ENCODE measurements around the gene HEG1.

DNA sequence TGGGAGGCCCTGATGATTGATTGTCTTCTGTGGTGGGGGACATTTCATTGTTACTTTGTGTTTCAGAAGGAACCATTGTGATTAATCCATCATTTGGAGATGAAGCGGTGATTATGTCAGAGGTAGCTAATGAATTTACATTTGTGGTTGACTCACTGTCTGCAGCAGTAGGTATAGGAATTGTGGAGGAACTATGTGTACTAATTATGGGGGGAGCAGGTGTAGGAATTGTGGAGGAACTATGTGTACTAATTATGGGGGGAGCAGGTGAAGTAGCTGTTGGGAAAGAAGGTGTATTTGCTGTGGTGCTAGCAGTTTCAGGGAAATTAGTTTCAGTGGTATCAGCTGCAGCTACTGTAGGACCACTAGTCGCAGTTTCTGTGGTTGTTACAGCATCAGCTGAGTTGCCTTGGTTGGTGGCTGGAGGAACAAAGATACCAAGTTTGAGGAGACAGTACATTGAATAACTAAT, 128.2 kb downstream of the HEG1 start:
- no peak for TF ChIP-seq POLR2A (IDR thresholded peaks at IDR 0.05; ENCODE audit: low read depth, low read length)
- TF ChIP-seq CHD1 (IDR thresholded peaks at IDR 0.05; ENCODE audit: low read depth, low read length), result no peak
- TF ChIP-seq, protein P1, sequence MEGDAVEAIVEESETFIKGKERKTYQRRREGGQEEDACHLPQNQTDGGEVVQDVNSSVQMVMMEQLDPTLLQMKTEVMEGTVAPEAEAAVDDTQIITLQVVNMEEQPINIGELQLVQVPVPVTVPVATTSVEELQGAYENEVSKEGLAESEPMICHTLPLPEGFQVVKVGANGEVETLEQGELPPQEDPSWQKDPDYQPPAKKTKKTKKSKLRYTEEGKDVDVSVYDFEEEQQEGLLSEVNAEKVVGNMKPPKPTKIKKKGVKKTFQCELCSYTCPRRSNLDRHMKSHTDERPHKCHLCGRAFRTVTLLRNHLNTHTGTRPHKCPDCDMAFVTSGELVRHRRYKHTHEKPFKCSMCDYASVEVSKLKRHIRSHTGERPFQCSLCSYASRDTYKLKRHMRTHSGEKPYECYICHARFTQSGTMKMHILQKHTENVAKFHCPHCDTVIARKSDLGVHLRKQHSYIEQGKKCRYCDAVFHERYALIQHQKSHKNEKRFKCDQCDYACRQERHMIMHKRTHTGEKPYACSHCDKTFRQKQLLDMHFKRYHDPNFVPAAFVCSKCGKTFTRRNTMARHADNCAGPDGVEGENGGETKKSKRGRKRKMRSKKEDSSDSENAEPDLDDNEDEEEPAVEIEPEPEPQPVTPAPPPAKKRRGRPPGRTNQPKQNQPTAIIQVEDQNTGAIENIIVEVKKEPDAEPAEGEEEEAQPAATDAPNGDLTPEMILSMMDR (conservative IDR thresholded peaks at IDR 0.05; ENCODE audit: low read depth, low read length), result no peak
- TF ChIP-seq MXI1 (IDR thresholded peaks at IDR 0.05; ENCODE audit: borderline replicate concordance, low read depth, low read length), result no peak
- TF ChIP-seq, protein P2, sequence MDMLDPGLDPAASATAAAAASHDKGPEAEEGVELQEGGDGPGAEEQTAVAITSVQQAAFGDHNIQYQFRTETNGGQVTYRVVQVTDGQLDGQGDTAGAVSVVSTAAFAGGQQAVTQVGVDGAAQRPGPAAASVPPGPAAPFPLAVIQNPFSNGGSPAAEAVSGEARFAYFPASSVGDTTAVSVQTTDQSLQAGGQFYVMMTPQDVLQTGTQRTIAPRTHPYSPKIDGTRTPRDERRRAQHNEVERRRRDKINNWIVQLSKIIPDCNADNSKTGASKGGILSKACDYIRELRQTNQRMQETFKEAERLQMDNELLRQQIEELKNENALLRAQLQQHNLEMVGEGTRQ (IDR thresholded peaks at IDR 0.05; ENCODE audit: low read depth, low read length), result no peak
- no peak for TF ChIP-seq BHLHE40 (IDR thresholded peaks at IDR 0.05; ENCODE audit: low read depth, low read length)
- TF ChIP-seq MAZ (IDR thresholded peaks at IDR 0.05; ENCODE audit: borderline replicate concordance, low read depth, low read length), result no peak
- TF ChIP-seq NFE2L2 (IDR thresholded peaks at IDR 0.05; ENCODE audit: low read depth, low read length), result no peak
- no peak for TF ChIP-seq CEBPB (IDR thresholded peaks at IDR 0.05; ENCODE audit: low read depth, low read length)
- no peak for TF ChIP-seq RAD21 (IDR thresholded peaks at IDR 0.05; ENCODE audit: low read length)
- TF ChIP-seq RCOR1 (IDR thresholded peaks at IDR 0.05; ENCODE audit: insufficient replicate concordance, low read length), result no peak
- TF ChIP-seq FOS (IDR thresholded peaks at IDR 0.05; ENCODE audit: low read depth, low read length), result no peak
